Stimulated activated CD8-positive, alpha-beta memory T cell treated with anti-CD3 and anti-CD28 coated beads, Interleukin-12 subunit alpha, Interleukin-12 subunit beta, amount 100 ng/mL, for 1 hour (primary cell): Measurements from ENCODE around the gene NEDD8.

Experiments
- DNase-seq: peaks from one replicate; pipeline ENCODE4 v3.0.0-alpha.2; 2020; ENCODE audit warnings: low read depth

NEDD8 gene

GRCh38 chr14:24232121-24232644, at the start of gene NEDD8:
Gene NEDD8 (minus strand): TSS chr14:24232367. CDS start chr14:24232267, 100 bp downstream.
- peak; percentile 80 for DNase-seq

DNA sequence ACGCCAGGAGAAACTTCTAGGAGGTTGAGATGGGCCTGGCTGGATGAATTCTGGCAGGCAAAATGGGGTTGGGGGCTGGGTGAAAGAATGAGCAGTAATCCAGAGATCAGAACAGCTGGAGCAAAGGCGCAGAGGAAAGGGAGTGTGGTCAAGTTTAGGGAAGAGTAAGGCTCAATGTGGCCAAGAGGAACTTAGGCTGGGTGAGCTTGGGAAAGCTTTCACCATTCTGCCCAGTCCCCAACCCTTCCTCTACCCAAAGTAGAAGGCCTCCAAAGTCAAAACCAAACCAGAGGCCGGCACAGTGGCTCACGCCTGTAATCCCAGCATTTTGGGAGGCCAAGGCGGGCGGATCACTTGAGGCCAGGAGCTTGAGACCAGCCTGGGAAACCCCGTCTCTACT, 49.5 kb upstream of the NEDD8 start:
- DNase-seq, result no peak

DNA sequence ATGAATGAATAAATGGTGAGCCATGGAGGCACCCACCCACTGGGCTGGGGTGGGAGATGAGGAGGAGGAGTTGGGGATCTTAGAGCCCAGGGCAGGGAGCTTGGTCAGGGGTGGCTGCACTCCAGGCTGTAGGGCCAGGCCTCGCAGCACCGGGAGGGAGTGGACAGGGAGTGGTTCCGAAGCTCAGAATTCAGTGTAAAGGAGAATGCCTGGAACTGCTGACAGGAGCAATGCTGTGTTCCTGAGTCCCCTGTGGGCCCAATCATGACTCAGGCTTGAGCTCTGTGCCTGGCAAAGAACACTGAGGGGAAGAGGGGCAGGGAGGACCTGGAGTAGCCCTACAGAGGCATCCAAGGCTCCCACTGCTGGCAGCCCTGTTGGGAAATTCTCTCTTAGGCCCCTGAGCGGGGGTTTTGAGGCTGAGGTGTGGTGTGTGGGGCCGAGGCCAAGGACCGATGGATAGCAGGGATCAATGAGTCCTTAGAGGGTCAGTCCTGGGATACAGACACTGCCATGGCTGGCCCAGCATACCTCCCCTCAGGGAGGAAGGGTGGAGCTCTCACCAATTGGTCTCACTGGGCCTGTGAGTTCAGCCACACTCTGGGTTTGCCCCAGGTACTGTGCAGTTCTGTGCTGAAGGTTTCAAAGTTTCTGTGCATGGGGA, 48.8 kb upstream of the NEDD8 start:
- no peak for DNase-seq

- no peak for DNase-seq
Observed at GRCh38 chr14:24279301-24280186, 47.4 kb upstream of the NEDD8 start.

DNA sequence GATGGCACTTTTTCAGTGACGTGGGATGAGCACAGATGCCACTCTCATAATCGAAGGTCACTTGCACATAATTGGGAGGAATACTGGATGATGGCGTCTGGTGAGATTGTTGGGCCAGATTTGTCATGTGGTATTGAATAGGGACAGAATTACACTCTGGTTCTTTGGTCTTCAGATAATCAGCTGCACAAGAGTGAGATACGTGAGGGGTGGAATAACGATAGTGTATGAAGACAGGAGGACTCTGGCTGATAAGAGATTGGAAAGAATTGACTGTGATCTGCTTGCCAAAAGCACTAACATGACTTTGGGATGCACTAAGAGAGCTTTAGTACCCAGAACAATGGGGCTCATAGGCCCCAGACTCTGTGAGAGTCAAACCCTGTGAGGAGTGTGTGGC, 46.3 kb upstream of the NEDD8 start:
- no peak for DNase-seq

DNA sequence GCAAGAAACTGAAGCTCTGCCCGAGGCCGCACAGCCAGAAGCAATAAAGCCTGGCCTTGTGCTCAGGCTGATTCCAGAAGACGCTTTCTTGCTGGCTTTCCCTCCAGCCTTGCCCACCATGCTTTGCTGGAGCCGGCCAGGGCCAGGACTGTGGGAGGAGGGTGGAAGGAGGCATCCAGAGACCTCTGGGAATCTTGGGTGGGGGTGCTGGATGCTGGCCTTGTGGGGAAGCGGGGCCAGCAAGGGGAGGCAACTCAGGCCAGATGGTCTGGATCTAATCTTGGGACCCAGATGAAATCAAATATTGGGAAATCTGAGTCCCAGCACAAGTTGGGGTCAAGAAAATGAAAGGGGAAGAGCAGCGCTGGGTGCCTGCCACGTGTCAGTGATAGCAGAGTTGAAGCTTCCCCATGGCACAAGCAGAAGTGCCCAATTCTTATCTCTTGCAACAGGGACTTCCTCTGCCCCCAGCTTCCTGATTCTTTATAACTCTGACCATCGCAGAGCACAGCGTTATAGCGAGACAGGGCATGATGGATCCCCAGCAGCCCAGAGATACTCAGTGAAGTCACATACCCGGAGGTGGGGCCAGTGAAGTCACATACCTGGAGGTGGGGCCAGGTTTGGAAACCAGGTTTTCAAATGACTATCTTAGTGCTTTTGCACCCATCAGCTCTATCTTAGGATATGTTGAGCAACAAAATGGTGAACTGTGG, 45.6 kb upstream of the NEDD8 start:
- no peak for DNase-seq

- no peak for DNase-seq
Observed at GRCh38 chr14:24277071-24277470, 44.9 kb upstream of the NEDD8 start.

- no peak for DNase-seq
Observed at GRCh38 chr14:24274101-24274543, 42.0 kb upstream of the NEDD8 start.

DNA sequence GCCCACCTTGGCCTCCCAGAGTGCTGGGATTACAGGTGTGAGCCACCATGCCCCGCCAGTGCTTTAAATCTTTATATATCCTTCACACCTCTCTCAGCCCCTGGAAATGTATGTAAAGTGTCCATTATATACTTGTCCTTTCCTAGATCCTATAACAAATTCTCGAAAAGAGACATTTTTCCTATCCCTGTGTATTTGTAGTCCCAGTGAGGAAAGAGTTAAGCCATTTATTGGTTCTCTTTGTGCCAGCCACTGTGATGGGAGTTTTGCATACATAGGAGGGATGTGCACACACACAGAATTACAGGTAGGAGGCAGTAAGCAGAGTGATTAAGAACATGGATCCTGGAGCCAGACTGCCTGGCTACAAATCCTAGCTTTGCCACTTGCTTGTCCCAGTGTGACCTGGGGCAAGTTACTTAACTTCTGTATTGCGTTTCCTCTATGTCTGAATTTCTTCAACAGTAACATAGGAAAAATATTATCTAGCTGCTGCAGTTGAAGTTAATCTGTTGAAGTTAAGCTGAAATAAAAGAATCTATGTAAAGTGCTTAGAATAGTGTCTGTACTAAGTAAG, 41.3 kb upstream of the NEDD8 start:
- no peak for DNase-seq

DNA sequence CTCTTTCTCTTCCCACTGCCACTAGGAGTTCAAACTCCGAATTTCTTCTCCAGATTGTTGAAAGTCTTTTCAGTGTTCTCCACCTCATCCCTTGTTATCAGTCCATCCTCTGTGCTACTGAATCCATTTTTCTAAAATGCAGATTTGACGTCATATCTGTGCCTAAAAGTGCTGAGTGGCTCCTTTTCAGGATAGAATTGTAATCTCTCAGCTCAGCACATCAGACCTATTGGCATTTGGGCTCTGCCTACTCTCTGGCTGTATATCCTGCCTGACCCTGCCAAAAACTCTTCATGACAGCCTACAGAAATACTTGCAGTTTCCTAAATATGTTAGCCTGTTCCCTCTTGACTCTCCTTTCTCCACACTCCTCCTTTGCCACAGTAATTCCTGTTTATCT, 40.3 kb upstream of the NEDD8 start:
- DNase-seq, result no peak

- no peak for DNase-seq
Observed at GRCh38 chr14:24271834-24272263, 39.7 kb upstream of the NEDD8 start.

GRCh38 chr14:24271134-24271833, 39.1 kb upstream of the NEDD8 start, which contains the start of gene RABGGTA:
Gene RABGGTA (minus strand): TSS chr14:24271597. CDS start chr14:24271115, 482 bp downstream.
- DNase-seq, result peak; percentile 82

GRCh38 chr14:24270537-24271133, 38.5 kb upstream of the NEDD8 start:
- no peak for DNase-seq

DNA sequence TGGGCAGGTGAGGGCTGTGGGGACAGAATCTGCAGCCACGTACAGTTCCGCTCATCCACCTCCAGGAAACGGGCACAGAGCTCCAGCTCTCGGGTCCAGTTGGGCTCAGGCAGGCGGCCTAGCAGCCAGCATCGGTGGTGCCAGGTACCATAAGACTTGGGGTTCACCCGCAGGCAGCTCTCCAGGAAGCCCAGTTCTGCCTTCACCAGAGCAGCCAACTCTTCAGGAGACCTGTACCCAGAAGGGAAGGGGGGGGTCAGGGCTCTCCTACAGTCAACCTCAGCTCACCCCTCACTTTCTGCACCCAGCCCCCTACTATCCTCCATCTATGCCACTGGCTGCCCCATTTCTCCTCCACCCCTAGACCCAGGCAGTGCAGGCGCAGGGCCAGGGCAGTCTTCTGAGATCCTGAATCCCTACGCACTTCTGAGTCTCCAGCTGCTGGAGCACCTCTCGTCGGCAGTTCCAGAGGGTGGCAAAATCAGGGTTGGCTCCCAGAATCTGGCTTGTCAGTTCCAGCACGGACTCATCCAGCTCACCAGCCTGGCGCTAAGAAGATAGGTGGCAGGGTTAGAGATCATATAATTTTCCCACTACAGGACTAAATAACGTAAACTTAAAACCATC, 37.9 kb upstream of the NEDD8 start:
- no peak for DNase-seq

DNA sequence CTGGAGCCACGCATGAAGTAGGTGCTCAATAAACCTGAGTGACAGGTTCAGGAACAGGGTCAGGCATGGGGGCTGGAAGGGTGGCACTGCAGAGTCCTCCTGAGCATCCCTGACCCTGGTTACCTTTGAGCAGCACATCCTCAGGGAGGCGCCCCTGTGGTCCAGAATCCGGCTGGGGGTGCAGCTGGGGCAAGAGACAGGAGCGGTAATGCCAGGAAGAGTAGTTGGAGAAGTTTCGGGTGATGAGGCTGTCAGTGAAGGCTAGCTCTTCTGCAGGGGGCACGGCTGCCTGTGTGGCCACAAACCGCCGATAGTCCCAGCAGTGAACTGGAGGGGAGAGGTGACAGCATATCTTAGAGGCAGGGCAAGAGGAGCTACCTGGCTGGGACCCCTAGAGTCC, 37.2 kb upstream of the NEDD8 start:
- no peak for DNase-seq

- DNase-seq, result no peak
Observed at GRCh38 chr14:24268225-24268624, 36.1 kb upstream of the NEDD8 start.

DNA sequence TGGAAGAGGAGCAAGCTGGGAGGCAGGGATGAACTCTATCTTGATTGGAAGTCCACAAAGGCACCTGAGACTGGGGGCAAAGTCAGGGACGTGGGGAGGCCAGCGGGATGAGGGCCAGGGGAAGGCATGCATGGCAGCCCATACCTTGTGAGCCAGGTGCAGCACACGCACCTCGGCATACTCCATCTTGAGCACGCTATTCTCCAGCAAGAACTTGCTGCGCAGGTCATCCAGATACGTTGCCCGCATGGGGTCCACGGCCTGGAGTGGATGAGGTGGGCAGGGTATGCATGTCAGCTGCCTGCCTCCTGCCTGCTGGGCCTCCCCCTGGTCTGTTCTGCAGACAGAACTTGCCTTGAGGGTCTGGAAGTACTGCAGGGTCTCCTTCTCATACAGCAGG, 35.3 kb upstream of the NEDD8 start:
- DNase-seq, result no peak

GRCh38 chr14:24266344-24267244, 34.4 kb upstream of the NEDD8 start:
- DNase-seq, result no peak

DNA sequence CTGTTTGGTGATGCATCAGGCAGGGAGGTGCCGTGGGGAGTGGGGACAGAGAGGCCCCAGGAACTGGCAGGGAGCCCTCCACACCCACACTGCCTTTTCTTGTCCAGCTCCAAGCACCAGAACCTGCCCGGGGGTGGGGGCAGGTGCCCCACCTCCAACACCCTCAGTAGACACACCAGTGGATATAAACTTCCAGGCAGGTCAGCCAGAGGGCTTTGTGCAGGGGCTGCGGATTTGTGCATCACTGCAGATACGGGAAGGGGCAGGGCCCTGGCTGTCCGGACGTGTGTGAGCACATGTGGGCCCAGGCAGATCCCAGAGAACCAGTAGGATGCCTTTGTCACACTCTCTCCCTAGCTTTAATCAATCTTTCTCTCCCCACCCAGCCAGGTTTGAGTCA, 32.1 kb upstream of the NEDD8 start:
- no peak for DNase-seq
